NOMO-1 treated with dmso at 0.1 percent for 144 hours (cell line): ENCODE data around the gene CATSPERE.
"Not testable (repeated sequence)": the region's sequence is repeated elsewhere in the genome, so short reads cannot be mapped to it uniquely, and the experiment has no call there.

Source experiments
- DNase-seq: peaks from one replicate; lab custom pipeline; 2025; ENCODE audit not compliant: unreplicated experiment; lab: John Stamatoyannopoulos, UW

The CATSPERE gene

GRCh38 chr1:244536316-244536715 is 75.2 kb downstream of the CATSPERE start:
- no peak for DNase-seq

- DNase-seq = no peak
Measured at GRCh38 chr1:244545511-244545910, 84.4 kb downstream of the CATSPERE start.

GRCh38 chr1:244548558-244549115 is 87.6 kb downstream of the CATSPERE start:
- DNase-seq = no peak

- DNase-seq = no peak
Measured at GRCh38 chr1:244552336-244552735, 91.3 kb downstream of the CATSPERE start.

GRCh38 chr1:244556263-244556662 is 95.2 kb downstream of the CATSPERE start:
- DNase-seq = no peak

- no peak for DNase-seq
Measured at GRCh38 chr1:244557565-244557964, 96.5 kb downstream of the CATSPERE start.

- DNase-seq = no peak
Measured at GRCh38 chr1:244559561-244559960, 98.5 kb downstream of the CATSPERE start.

GRCh38 chr1:244562877-244563276 is 101.8 kb downstream of the CATSPERE start:
- DNase-seq = not testable (repeated sequence)

GRCh38 chr1:244573768-244574167 is 112.7 kb downstream of the CATSPERE start:
- no peak for DNase-seq

- DNase-seq = no peak
Measured at GRCh38 chr1:244576259-244576892, 115.3 kb downstream of the CATSPERE start.

GRCh38 chr1:244578205-244578604 is 117.1 kb downstream of the CATSPERE start:
- not testable (repeated sequence) for DNase-seq

- DNase-seq = no peak
Measured at GRCh38 chr1:244583358-244583982, 122.4 kb downstream of the CATSPERE start.

GRCh38 chr1:244585867-244586266 is 124.8 kb downstream of the CATSPERE start:
- DNase-seq = no peak

GRCh38 chr1:244590670-244591069 is 129.6 kb downstream of the CATSPERE start:
- no peak for DNase-seq

GRCh38 chr1:244598611-244599010 is 137.5 kb downstream of the CATSPERE start:
- DNase-seq = no peak

GRCh38 chr1:244599937-244600350 is 138.9 kb downstream of the CATSPERE start:
- peak; percentile 64 for DNase-seq

- no peak for DNase-seq
Measured at GRCh38 chr1:244601336-244601735, 140.3 kb downstream of the CATSPERE start.

- DNase-seq = no peak
Measured at GRCh38 chr1:244603498-244603897, 142.4 kb downstream of the CATSPERE start.

GRCh38 chr1:244605835-244606370 is 144.8 kb downstream of the CATSPERE start:
- DNase-seq = no peak

- no peak for DNase-seq
Measured at GRCh38 chr1:244614113-244614836, 153.2 kb downstream of the CATSPERE start.

- no peak for DNase-seq
Measured at GRCh38 chr1:244614879-244615278, 153.8 kb downstream of the CATSPERE start.

GRCh38 chr1:244615301-244615700 is 154.2 kb downstream of the CATSPERE start:
- DNase-seq = no peak
